Measurements from ENCODE around the gene RHOV.

GRCh38 chr15:40852529-40852928 is 21.5 kb downstream of the RHOV start:
- TF ChIP-seq CTCF (IDR thresholded peaks at IDR 0.05; ENCODE audit: insufficient read depth, low read depth, low read length) (no peak), EZH2 (IDR thresholded peaks at IDR 0.05; ENCODE audit: insufficient read depth, low read length) (no peak)

Data from astrocyte (in vitro differentiated cells and primary cell).